ENCODE data around the gene TPSG1. TPM values are rescaled to one million over a fixed set of nuclear protein-coding genes. Genes with fewer than 3 reads are reported as not detected.

The TPSG1 gene
- total RNA-seq, 1 donor from 2014 or later = not detected

Other genes starting within 250 kb of the TPSG1 start
- 21.6 TPM for gene SOX8, start 243.5 kb downstream of the TPSG1 start, total RNA-seq
- gene SSTR5, start 152.5 kb downstream of the TPSG1 start, total RNA-seq = not detected
- under 0.01 TPM for gene C1QTNF8, start 129.0 kb downstream of the TPSG1 start, total RNA-seq
- gene CACNA1H, start 72.2 kb downstream of the TPSG1 start, total RNA-seq = 21.4 TPM
- gene TPSB2, start 4.9 kb upstream of the TPSG1 start, total RNA-seq = not detected
- not detected for gene TPSAB1, start 15.4 kb upstream of the TPSG1 start, total RNA-seq
- gene TPSD1, start 30.8 kb upstream of the TPSG1 start, total RNA-seq = not detected
- 31.2 TPM for gene UBE2I, start 84.4 kb upstream of the TPSG1 start, total RNA-seq
- gene BAIAP3, start 108.4 kb upstream of the TPSG1 start, total RNA-seq = 10.3 TPM
- 32.2 TPM for gene TSR3, start 126.6 kb upstream of the TPSG1 start, total RNA-seq
- gene GNPTG, start 126.7 kb upstream of the TPSG1 start, total RNA-seq = 15.7 TPM
- 10.3 TPM for gene UNKL, start 189.4 kb upstream of the TPSG1 start, total RNA-seq
- gene UQCC4, start 195.5 kb upstream of the TPSG1 start, total RNA-seq = 9.6 TPM
- gene PERCC1, start 205.8 kb upstream of the TPSG1 start, total RNA-seq = not detected
- 0.49 TPM for gene CCDC154, start 219.3 kb upstream of the TPSG1 start, total RNA-seq
- 43.0 TPM for gene CLCN7, start 249.8 kb upstream of the TPSG1 start, total RNA-seq

All from temporal lobe (tissue), 1 donor.